NCI-H1105 (cell line): ENCODE results near the gene ZNF273.
"Not testable (repeated sequence)": the region's sequence is repeated elsewhere in the genome, so short reads cannot be mapped to it uniquely, and the experiment has no call there.

Experiments used
- DNase-seq: peaks from one replicate; lab custom pipeline; 2025; lab: John Stamatoyannopoulos, UW

The ZNF273 gene

GRCh38 chr7:64902806-64903721 lies at the start of gene ZNF273:
Gene ZNF273, plus strand, starts transcription at chr7:64903273. Its CDS starts 45 bp downstream, at chr7:64903318.
- peak; percentile 93 for DNase-seq

DNA sequence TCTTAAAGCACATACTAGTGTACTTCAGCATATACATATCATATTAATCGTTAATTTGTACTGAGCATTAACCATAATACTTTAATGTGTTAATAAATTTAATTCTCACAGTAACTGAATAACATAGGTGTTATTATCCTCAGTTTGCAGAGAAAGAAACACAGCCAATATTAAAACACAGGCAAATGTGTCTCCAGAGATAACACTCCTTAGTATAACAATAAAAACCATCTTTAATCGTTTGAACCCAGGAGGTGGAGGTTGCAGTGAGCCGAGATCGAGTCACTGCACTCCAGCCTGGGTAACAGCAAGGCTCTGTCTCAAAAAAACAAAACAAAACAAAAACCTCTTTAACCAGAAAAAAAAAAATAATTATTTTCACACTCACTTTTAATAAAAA lies 49.4 kb upstream of the ZNF273 start:
- no peak for DNase-seq

DNA sequence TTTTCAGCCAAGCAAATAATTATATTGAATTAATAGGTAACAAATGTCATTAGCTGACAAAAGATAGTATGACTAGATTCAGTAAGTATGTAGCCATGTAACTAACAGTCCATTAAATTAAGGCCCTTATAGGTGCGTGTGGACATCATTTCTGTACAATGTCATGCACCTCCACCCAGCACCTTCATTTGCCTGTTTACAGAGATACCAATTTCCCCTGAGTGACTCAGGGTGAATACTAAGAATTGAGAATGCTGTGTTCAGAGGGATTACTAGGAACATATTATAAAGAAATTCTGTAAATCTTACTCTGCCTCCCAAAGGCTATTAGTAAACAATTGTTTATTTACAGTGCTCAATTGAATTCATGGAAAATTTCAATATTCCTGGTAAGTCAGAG lies 48.1 kb upstream of the ZNF273 start:
- no peak for DNase-seq

DNA sequence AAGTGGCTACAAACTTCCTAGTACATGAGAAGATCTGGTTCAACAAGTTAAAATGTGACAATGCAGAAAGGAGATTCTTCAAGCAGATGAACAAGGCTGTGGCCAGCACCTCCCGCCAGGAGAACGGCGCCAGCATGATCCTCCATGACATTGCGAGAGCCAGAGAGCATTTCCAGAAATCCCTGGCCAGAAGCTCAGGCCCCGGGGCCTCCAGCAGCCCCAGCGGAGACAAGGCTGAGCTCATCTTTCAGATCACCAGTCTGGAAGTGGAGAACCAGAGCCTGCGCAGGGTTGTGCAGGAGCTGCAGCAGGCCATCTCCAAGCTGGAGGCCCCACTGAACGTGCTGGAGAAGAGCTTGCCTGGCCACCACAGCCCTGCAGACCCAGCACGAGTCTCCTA lies 40.1 kb upstream of the ZNF273 start:
- no peak for DNase-seq

- not testable (repeated sequence) for DNase-seq
Measured at GRCh38 chr7:64863530-64863929, 39.5 kb upstream of the ZNF273 start.

- DNase-seq = no peak
Measured at GRCh38 chr7:64863969-64864368, 39.1 kb upstream of the ZNF273 start.

GRCh38 chr7:64867863-64868440 lies 35.1 kb upstream of the ZNF273 start:
- no peak for DNase-seq

- DNase-seq = no peak
Measured at GRCh38 chr7:64868499-64868898, 34.6 kb upstream of the ZNF273 start.

GRCh38 chr7:64869121-64869725 lies 33.9 kb upstream of the ZNF273 start:
- no peak for DNase-seq

DNA sequence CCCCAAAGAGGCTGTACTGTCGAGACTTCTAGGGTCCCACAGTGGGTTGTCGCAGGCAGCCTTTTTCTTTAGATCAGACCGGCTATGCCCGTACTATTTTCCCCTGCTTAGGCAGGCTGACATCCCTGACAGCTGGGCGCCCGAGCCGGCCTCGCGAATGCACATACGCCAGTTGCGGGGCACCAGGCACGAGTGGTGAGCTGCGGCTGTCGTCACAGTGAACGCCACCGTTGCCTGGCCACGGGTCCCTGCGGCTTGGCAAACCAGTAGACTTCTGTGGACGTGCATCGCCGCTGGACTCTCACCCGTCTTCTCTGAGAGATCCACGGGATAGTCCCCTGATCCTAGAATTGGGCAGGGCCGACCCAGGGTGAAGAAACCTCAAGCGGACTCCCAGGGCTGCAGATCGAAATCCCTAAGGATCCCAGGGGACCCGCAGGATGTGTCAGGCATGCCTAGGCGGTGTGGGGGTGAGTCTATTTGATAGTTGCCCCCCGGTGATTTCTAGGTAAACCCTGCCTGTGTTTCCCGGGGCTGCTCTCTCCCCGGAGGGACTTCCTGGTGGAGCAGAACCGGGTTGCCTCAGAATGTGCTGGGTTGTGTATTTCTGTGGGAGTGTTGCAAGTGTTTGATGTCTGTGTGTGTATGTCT lies 33.0 kb upstream of the ZNF273 start:
- no peak for DNase-seq

DNA sequence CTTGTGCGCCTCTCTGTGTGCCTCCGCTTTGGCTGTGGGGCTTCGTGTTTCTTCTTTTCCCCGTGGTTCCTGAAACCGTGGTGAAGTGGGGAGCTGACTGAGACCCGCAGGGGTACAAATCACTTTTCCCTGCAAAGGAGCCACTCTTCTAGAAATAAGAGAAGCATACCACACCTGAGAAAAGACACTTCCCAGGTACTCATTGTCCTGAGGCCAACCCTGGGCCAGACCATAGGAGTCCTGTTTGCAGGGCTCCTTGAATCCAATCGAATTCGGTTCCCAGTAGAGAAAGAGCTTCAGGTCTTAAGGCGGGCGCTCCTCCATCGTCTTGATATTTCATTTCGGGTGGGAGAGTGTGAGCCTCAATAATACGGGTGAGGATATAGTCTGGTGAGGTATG lies 32.4 kb upstream of the ZNF273 start:
- DNase-seq = no peak

GRCh38 chr7:64871761-64872160 lies 31.3 kb upstream of the ZNF273 start:
- DNase-seq = no peak

DNA sequence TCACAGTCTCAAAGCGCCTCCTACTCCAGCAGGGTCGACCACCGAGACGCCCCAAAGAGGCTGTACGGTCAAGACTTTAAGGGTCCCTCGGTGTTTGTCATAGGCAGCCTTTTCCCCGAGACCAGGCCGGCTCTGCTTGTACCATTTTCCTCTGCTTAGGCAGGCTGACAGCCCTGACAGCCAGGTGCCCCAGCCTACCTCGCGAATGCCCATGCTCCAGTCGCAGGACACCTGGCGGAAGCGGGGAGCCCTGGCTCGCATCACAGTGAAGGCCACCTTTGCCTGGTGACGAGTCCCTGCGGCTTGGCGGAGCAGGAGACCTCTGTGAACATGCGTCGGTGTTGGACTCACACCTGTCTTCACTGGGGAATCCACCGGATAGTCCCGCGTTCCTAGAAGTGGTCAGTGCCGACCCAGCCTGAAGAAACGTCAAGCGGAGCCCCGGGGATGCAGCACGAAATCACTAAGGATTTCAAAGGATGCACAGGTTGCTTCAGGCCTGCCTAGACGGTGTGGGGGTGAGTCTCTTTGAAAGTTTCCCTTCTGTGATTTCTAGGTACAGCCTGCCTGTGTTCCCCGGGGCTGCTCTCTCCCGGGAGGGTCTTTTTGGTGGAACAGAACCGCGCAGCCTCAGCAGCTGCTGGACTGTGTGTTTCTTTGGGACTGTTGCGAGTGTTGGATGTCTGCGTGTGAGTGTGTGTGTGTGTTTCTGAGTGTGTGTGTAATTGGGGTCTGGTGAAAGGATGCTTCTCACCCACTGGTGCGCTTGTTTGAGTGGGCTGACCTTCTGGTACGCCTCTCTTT lies 30.5 kb upstream of the ZNF273 start:
- no peak for DNase-seq

DNA sequence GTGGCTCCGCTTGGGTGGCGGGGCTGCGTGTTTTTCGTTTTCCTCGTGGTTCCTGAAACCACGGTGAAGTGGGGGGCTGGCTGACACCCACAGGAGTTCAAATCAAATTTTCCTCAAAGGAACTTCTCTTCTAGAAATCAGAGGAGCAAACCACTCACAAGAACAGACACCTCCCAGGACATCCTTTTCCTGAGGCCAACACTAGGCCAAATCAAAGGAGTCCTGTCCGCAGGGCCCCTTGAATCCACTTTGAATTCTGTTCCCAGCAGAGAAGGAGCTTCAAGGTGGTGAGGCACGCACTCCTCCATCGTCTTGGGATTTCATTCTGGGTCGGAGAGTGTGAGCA lies 29.9 kb upstream of the ZNF273 start:
- DNase-seq = no peak

- DNase-seq = no peak
Measured at GRCh38 chr7:64873517-64873916, 29.6 kb upstream of the ZNF273 start.

DNA sequence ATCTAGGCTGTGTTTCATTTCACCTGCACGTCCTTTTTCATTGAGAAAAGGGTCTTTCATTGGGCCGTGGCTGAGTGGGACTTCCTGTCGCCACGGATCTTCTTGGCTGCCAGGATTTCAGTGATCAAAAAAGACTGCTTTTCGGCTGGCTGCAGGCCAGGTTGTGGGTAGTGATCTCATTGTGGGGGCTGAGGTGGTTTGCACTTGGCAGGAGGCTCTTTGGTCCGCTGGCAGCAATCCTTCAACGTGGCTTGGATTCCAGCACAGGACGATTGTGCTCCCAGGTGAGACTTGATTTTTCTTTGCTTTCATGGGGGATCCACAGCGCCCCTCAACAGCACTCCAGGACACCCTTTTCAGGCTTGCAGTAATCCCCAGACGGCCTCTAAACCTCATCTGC lies 29.0 kb upstream of the ZNF273 start:
- no peak for DNase-seq

DNA sequence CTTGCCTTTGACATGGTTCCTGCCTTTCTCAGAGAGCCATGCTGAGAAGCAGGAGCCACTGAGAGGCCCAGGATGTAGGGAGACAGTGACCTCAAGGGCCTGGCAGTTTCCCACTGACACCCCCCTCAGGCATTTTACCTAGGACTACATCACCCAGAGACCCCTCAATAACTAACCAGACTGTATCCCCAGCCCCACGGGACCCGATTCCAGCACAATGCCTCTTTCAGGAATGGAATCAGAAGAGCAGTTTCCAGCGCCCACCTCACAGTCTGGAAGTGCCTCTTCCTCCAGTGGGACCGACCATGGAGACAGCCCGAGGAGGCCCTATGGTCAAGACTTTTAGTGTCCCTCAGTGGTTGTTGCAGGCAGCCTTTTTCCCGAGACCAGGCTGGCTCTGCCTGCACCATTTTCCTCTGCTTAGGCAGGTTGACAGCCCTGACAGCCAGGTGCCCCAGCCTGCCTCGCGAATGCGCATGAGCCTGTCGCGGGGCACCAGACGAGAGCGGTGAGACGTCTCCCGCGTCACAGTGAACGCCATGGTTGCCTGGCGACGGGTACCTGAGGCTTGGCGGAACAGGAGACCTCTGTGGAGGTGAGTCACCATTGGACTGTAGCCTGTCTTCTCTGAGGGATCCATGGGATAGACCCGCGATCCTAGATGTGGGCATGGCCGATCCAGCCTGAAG lies 28.4 kb upstream of the ZNF273 start:
- no peak for DNase-seq

- DNase-seq = no peak
Measured at GRCh38 chr7:64875258-64875657, 27.8 kb upstream of the ZNF273 start.

DNA sequence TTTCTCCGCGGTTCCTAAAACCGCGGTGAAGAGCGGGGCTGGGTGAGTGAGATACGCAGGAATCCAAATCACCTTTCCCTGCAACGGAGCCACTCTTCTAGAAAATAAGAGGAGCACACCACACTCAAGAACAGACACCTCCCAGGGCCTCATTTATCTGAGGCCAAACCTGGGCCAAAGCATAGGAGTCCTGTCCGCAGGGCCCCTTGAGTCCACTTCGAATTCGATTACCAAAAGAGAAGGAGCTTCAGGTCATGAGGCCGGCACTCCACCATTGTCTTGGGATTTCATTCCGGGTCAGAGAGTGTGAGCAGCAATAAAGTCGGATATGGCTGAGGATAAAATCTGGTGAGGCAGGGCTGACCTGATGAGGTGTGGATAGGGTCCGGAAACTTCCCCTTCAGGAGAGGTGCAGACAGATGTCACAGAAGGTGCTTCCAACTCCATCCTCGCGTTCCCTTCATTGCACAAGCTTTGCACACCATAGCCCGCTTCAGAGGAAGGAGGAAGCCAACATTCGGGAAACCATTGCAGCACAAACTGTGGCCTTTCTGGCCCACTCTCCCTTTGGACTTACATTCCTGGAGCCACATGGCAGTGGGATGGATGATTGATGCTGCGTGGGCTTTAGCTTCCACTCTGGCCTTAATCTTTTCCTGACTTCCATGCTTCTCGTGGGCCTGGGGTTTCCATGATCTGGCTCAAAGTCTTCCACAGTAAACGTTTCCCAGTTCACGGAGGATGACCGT lies 27.2 kb upstream of the ZNF273 start:
- no peak for DNase-seq
